H4 (cell line): Measurements from ENCODE around the gene WDR91. TPM values are rescaled to one million over a fixed set of nuclear protein-coding genes. Genes with fewer than 3 reads are reported as not detected.
A peak's percentile ranks its signal among the peaks of the same experiment; 100 is the strongest.

ENCODE experiments used
- DNase-seq: peaks from one replicate; pipeline ENCODE4 v3.0.0-alpha.2; 2015; ENCODE audit warnings: low spot score
- total RNA-seq: library from RNA; depleted of rRNA; stranded (reverse); fragments of >200 nt; shearing (Covaris generic); gene quantifications from 2 replicates; pipeline ENCODE4 v1.2.3, GENCODE V29; 2014; rRNA removed

Gene WDR91
- total RNA-seq, 1 experiment from 2014 or later, result 3.6 TPM

GRCh38 chr7:135160858-135161653 is 50.3 kb downstream of the WDR91 start:
- peak; percentile 46 for DNase-seq

GRCh38 chr7:135160098-135160857 is 51.0 kb downstream of the WDR91 start:
- peak; percentile 73 for DNase-seq

GRCh38 chr7:135159359-135160085 is 51.8 kb downstream of the WDR91 start:
- DNase-seq, result no peak

GRCh38 chr7:135158874-135159273 is 52.5 kb downstream of the WDR91 start:
- DNase-seq, result no peak

GRCh38 chr7:135158141-135158655 is 53.1 kb downstream of the WDR91 start:
- no peak for DNase-seq

- DNase-seq, result no peak
Observed at GRCh38 chr7:135156290-135156689, 55.0 kb downstream of the WDR91 start.

- DNase-seq, result no peak
Observed at GRCh38 chr7:135154734-135155133, 56.6 kb downstream of the WDR91 start.

GRCh38 chr7:135152442-135152841 is 58.9 kb downstream of the WDR91 start:
- DNase-seq, result no peak

- DNase-seq, result no peak
Observed at GRCh38 chr7:135151533-135151932, 59.8 kb downstream of the WDR91 start.

- no peak for DNase-seq
Observed at GRCh38 chr7:135151132-135151531, 60.2 kb downstream of the WDR91 start.

GRCh38 chr7:135150072-135150782 is 61.1 kb downstream of the WDR91 start:
- no peak for DNase-seq

- peak; percentile 96 for DNase-seq
Observed at GRCh38 chr7:135147899-135148721, 63.2 kb downstream of the WDR91 start, which contains the start of gene TMEM140. Gene TMEM140, plus strand, starts transcription at chr7:135148072. Its CDS starts 16,370 bp downstream, at chr7:135164442.

GRCh38 chr7:135147341-135147898 is 63.9 kb downstream of the WDR91 start:
- peak; percentile 87 for DNase-seq

- DNase-seq, result no peak
Observed at GRCh38 chr7:135143885-135144668, 67.2 kb downstream of the WDR91 start.

Other genes with a start within 250 kb of the WDR91 start
- 1.2 TPM in 1 of 2 replicates, not detected in the other for gene AGBL3, start 225.0 kb downstream of the WDR91 start, total RNA-seq
- 18.6 and 27.3 TPM in 2 replicates for gene TMEM140, start 63.5 kb downstream of the WDR91 start, total RNA-seq
- 69.1 and 72.1 TPM in 2 replicates for gene CYREN, start 40.8 kb downstream of the WDR91 start, total RNA-seq
- not detected in 2 replicates for gene STRA8, start 22.3 kb upstream of the WDR91 start, total RNA-seq